OCI-M1 (cell line): ENCODE data around the gene ANXA10.
"Not testable (repeated sequence)": the region's sequence is repeated elsewhere in the genome, so short reads cannot be mapped to it uniquely, and the experiment has no call there.

Source experiments
- DNase-seq: peaks from one replicate; lab custom pipeline; 2025; lab: John Stamatoyannopoulos, UW

The ANXA10 gene

DNA sequence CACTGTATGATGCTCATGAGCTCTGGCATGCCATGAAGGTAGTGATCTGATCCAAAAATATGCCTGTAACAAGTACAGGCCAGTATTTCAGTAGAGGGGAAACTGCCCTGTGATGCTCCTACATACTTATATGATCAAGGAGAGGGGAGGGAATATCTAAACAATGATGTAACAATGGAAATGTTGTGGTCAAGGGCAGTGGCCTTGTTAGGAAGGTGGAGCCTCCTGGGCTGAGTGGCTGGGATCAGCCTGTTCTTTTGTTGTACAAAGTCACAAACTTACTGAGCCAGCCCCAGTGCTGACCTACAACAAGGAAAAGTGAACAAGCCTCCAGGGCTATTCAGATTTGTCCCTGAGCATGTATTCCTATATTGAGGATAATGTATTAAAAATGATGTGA is 70.3 kb downstream of the ANXA10 start:
- no peak for DNase-seq

DNA sequence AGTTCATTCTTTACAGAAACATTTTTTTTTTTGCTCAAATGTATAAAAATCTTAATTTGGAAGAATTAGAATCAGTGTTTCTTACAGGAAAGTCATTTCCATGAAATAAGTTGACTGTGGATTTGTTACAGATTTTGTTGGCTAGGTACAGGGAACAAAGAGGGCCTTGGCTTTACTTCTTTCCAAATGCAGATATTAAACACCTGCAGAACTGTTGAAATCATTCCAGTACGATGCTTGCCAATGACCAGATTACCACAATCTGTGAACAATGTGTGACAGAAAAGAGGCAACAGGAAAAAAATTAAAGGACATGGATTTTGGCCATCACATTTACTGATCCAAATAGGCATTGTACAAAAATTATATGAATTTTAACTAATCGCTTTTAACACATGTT is 70.8 kb downstream of the ANXA10 start:
- no peak for DNase-seq

DNA sequence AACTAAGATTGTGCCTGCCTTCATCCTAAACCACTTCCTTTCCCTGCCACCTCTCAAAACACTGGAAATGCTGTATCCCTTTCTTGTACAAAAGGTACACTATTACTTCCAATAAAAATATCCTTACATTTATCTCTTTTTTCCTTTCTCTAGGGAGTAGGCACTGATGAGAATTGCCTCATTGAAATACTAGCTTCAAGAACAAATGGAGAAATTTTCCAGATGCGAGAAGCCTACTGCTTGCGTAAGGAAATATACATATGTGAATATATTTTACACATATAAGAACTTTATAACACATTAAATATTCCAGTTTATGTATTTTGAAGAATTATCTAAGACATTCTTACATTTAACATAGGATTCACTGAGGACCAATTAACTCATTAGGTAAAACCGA is 71.7 kb downstream of the ANXA10 start:
- DNase-seq: no peak

DNA sequence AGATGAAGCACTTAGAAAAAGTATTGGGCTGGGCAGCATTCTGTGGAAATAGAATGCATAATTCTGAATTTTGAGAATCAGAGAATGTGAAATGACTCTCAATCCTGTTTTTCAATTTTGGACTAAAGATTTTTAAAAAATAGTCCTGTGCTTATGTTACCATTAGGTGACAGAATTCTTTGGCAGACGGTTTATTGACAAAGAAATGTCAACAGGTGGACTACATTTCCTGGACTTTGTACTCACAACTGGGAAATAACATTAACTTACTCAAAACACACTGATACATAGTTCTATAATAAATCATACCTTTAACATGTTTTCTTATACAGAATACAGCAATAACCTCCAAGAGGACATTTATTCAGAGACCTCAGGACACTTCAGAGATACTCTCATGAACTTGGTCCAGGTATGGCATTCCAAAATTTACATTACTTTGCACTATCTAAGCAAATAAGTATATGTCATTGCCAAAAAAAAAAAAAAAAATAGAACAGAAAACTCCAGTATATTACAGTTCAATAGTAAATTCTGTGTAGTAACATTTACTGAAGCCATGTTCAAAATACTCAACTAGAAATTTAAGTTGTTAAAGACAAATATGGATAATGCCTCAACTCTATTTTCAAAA is 72.7 kb downstream of the ANXA10 start:
- no peak for DNase-seq

DNA sequence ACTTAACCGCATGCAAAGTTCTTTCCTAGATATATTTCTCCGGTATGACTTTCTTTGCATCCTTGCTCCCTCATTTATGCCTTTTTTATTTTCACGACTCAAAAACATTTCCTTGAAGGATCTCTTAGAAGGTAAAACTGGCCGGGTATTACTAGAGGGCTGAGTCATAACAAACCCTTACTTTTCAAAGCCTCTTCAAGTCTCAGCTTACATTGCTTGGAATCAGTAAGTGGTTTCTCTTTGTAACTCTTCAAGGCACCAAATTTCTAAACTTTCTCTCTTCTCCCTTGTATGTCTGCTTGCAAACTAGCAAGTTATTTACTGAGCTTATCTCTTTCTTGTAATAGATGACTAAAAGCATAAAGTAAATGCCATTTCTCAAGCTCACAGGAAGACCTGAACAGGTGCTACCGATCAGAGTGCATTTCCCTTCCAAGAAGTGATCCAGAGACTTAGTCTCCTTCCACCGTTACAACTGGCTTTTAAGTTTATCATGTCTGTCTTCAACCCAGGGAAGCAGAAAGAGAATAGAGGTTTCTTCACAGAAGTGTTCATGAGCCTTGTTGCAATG is 75.5 kb downstream of the ANXA10 start:
- no peak for DNase-seq

DNA sequence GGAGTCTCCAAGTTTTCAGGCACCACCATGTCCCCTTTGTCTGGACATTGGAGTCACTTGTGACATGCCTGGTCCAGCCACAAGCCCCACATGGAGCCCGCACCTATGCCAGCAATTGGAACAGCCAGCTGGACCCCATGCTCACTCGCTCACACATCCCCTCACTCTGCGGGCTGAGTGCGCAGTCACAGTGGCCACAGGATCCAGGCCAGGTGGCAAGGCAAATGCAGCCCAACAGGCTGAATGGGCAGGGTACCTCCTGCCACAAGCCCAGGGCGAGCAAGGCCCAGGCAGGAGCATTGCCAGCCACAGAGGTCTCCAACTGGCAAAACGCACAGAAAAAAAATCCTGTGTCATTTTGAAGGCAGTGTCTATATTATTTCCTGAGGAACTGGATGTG is 82.0 kb downstream of the ANXA10 start:
- no peak for DNase-seq

DNA sequence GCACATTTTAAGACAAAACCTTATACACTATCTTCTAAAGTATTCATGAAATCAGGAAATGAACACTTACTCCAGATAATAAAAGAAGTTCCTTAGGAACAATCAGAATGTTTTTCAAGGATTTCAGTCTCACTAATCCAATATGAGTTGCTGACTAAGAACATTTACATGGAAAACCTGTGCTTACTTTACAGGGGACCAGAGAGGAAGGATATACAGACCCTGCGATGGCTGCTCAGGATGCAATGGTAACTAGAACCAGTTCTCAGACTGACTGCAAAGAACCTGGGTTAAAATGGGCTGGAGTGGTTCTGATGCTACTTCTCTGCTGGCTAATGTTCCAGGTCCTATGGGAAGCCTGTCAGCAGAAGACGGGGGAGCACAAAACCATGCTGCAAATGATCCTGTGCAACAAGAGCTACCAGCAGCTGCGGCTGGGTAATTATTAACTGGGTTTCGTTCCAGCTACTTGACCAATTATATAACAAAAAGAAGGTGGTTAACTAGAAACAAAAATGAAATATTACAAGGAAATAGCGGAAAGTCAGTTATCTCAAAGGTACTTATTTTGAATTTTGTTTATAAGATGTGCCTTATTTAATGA is 85.3 kb downstream of the ANXA10 start:
- no peak for DNase-seq

DNA sequence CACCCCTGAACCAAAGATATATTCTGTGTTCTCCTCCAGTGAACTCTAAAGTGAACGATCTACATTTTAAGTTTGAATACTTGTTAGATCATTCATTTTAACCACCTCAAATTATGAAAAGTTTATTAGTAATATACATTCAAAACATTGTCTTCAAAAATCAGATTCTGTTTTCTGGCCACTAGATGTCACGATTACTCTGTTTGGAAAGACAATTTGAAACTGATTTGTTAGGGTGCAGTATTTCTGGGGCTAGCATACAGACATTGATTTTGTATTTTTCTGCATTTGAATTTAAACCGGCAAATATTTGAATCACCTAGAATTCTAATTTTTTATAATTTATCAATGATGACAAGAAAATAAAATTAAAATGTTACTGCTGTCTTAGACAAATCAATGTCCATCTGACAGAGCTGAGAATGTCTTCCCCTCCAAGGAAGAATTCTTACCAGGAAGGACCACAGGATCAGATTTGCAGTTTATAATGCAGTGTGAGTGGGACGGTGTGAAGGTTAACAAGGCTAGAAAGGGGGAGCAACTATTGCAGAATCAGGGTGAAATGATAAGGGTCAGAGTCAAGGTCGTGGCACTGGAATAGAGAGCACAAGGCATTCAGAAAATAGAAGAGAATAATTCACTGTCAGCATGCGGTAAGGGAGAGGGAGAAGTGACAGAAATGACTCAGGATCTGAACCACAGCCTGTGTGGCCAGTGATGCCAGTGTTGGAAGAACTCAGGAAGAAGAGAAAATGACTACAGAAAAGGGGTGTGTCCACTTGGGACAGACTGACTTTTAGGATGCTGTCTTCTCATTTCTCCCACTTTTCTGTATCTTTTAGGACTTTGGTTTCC is 91.6 kb downstream of the ANXA10 start:
- peak; percentile 65 for DNase-seq

DNA sequence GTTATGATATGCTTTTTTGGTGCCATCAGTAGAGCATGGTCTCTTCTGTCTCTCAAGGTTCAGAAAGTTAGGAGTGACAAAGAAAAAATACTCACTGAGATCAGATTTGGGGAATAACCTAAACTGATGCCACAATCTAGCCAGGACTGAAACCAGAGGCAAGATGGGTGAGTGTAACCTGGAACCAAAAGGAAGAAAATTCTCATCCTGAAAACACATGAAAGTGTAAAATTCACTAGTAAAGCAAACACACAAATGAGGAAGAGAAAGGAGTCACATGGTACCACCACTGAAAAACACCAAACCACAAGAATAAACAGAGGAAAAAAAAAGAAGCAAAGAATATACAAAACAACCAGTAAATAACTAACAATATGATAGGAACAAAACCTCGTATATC is 96.4 kb downstream of the ANXA10 start:
- DNase-seq: peak; percentile 57

DNA sequence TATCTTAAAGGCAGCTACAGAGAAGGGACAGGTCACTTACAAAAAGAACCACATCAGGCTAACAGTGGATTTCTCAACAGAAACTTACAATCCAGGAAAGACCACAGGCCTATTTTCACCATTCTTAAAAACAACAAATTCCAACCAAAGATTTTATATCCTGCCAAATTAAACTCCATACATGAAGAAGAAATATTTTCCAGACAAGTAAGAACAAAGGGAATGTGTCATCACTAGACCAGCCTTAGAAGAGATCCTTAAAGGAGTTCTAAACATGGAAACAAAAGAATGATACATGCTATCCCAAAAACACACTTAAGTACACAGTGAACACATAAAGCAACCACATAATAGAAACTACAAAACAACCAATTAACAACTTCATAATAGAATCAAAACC is 105.6 kb downstream of the ANXA10 start:
- no peak for DNase-seq

DNA sequence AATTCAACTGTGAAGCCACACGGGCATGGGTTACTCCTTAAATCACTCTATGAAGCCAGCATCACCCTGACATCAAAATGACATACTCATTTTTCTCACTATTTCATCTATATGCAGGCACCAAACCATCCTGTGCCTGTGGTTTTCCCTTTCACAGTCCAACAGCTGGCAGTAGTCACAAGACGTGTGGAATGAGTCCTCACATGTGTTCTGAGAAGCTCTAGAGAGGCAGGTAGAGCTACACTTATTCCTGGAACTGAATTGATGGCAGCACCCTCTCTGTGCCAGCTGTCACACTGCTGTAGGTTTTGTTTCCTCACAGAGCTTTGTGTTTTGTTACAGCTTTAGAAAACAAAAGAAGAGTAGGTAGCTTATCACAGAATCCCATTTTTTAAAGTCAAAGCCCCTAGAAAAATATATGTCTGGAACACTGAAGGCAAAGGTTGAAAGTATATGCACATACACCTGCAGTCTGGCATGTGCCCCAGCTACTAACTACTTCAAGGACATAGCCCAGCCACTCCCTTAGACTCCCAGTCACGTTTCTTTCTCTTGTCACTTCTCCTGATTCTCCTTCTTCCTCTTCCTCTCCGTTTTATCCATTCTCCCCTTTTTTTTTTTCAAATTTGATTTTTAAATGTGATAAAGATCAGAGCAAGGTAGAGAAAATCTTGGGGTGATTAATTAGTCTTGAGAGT is 107.1 kb downstream of the ANXA10 start:
- no peak for DNase-seq

DNA sequence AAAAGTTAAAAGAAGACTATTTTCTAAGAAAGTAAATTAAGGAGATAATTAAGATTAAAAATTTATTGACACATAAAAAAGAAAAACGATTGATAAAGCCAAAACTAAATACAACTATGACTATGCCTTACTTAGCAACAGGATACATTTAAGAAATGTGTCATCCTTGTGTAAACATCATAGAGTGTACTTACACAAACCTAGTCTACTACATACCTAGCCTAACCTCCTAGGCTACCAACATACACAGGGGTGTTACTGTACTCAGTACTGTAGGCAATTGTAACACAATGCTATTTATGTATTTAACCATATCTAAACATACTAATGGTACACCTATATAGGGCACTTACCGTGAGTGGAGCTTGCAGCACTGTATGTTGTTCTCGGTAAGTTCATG is 108.3 kb downstream of the ANXA10 start:
- no peak for DNase-seq

DNA sequence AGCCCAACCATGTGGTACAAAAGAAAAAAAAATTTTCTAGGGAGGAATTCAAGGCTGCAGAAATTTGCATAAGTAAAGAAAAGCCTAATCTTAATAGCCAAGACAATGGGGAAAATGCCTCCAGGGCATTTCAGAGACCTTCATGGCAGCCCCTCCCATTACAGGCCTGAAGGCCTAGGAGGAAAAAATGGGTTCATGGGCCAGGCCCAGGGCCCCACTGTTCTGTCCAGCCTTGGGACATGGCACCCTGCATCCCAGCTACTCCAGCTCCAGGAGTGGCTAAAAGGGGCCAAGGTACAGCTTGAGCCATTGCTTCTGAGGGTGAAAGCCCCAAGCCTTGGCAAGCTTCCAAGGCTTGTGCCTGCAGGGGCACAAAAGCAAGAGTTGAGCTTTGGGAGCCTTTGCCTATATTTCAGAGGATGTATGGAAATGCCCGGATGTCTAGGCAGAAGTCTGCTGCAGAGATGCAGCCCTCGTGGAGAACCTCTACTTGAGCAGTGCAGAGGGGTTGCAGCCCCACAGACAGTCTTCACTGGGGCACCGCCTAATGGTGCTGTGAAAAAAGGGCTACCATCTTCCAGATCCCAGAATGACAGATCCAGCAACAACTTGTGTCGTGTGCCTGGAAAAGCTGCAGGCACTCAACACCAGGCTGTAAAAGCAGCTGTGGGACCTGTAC is 111.0 kb downstream of the ANXA10 start:
- DNase-seq: no peak

DNA sequence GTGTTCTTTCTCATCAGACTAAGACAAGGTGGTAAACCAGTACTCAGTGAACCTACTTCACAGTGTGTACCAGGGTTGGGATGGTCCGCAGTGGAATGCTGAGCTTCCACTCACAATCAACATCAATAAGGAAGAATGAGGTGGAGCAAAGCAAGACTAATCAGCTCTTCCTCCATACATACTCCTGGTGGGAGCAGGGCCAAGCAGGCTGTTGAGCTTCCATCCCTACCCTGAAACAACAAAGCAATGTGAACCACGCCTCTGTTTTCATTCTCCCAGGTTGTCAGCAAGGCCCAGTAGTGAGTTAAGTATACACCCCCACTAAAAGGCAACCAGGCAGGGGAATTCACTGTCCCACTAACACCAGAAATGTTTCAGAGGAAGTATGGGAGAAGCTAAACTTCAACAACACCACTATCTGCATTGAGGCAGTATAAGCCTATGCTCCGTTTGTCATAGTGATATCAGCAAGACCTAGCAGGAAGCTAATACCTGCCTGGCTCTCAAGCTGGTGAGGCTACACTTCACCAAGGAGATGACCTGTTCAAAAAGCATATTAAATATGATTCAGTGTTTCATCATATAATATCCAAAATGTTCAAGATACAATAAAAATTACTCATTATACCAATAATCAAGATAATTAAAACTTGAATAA is 116.7 kb downstream of the ANXA10 start:
- DNase-seq: no peak

DNA sequence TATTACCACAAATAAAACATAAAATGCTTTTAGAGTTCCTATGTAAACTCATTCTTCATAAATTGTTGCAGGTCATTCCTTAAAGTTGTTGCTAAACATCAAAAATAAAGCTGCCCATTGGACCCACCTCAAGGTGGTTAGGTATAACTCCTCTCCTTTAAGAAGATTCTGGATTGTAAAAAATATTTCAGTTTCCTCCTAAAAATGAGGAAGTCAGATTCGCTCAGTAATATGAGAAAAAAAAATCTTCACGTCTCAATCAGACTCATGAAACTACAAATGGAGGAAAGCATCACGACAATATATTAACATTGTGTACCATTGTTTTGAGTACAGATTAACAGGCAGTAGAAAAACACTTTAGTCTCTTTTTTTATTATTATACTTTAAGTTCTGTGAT is 120.3 kb downstream of the ANXA10 start:
- peak; percentile 9 for DNase-seq

DNA sequence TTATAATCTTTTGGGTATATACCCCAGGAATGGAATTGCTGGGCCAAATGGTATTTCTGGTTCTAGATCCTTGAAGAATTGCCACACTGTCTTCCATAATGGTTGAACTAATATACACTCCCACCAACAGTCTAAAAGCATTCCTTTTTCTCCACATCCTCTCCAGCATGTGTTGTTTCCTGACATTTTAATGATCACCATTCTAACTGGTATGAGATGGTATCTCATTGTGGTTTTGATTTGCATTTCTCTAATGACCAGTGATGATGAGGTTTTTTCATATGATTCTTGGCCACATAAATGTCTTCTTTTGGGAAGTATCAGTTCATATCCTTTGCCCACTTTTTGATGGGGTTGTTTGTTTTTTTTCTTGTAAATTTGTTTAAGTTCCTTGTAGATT is 121.2 kb downstream of the ANXA10 start:
- not testable (repeated sequence) for DNase-seq

DNA sequence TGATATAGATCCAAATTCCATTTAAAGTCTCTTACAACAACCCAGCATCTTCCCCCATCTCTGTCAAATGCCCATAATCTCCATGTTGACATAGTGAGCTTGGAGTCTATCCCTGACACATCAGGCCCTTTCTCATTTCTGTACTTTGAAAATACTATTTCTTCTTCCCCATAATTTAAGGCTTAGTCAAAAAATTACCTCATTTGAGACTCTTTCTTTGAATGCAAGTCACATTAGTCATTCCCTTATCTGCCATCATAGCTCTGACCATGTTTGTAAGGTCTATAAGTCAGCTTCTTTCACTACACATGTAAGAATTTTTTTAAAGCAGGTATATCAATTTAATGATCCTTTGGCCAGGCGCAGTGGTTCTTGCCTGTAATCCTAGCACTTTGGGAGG is 126.3 kb downstream of the ANXA10 start:
- DNase-seq: peak; percentile 15

DNA sequence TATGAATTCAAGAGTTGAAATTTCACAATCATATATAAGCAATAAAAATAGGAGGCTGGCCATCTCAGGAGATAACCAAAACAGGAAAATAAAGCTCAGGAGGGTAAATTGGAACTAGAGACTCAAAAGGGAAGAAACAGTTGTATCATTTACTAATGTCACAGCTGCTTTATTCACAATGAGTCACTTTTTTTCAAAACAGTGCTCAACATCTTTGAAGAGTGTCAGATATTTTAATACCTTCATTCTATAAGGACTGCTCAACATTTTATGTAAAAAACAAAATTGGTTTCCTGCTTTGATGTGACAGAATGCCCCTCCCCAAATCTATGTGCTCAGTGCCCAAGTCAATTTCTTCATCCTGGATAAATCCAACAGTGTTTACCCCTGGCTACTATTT is 128.6 kb downstream of the ANXA10 start:
- peak; percentile 19 for DNase-seq

DNA sequence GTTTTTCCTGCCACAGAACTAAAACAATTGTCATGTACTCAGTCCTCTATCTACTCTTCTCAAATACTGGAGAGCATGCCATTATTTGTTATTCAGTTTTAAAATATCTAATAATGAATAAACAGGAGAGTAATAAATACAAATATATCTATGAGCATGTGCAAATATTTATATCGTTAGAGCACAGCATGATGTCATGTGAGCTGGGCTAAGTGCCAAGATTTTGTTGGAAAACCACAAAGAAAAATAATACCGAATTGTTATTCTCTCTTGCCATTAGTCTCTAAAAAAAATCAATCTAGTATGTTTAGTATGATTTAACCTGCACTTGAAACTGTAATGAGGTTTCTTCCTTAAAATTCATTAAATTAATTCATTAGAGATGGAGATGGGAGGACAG is 129.0 kb downstream of the ANXA10 start:
- DNase-seq: peak; percentile 66
